ENCODE measurements around the gene DENND4A. TPM values are rescaled to one million over a fixed set of nuclear protein-coding genes. Genes with fewer than 3 reads are reported as not detected.

The DENND4A gene
- total and polyA plus RNA-seq, 2 of the 4 experiments (the other 2 are of a cell fraction) = 4.1 to 17.7 TPM

DNA sequence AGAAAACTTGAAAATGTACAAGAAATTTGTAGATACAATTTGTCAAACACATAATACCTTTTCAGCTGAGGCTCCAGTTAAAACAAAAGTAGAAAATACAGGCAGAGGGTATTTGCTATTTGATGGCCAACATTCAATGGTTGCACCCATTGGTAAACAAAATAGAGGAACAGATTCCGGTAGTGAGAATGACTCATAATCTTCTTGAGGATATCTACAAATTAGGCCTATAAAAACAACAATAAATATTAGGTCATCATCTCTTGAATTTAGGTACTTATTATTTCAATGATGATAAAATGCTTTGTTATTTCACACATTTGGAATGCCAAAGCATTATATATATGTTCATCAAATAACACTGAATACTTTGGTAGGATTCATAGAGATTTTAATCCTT is 53.4 kb downstream of the DENND4A start:
- Histone ChIP-seq H2BK20ac (ENCODE audit: low read depth, low read length) (no peak overlapping the region), H4K91ac (ENCODE audit: insufficient read depth, low read depth, low read length) (no peak overlapping the region), H3K27me3 (ENCODE audit: control insufficient read depth, insufficient read depth, low read length) (no peaks in the 10 kb centered on the region), H3K56ac (ENCODE audit: extremely low read depth, insufficient read depth, low read length) (no peak overlapping the region), H3K9me3 (ENCODE audit: control insufficient read depth, insufficient read depth, low read length) (no peaks in the 10 kb centered on the region), H3K79me1 (ENCODE audit: low read depth in 1 of 2, low read length in 2 of 2) (no peaks in the 10 kb centered on the region), H2BK5ac (ENCODE audit: low read depth, low read length, poor library complexity, severe bottlenecking) (no peak overlapping the region), H3K4me1 (ENCODE audit: control insufficient read depth, insufficient read depth, low read length) (no peaks in the 10 kb centered on the region), H2BK15ac (ENCODE audit: low read depth, low read length) (no peak overlapping the region), H3K18ac (ENCODE audit: low read depth, low read length) (no peak overlapping the region), H3K23ac (ENCODE audit: low read depth, low read length) (no peak overlapping the region), H4K20me1 (ENCODE audit: insufficient read depth, low read length) (no peaks in the 10 kb centered on the region), H3K4ac (ENCODE audit: low read depth, low read length) (no peak overlapping the region), H4K5ac (ENCODE audit: low read depth, low read length) (no peak overlapping the region), H3K14ac (replicated peaks; ENCODE audit: low read depth, low read length) (no peak overlapping the region), H2BK120ac (ENCODE audit: low read depth, low read length) (no peak overlapping the region), H2AFZ (replicated peaks; ENCODE audit: low read length, poor library complexity) (no peak overlapping the region), H2AK9ac (replicated peaks; ENCODE audit: low read depth, low read length, poor library complexity) (no peak overlapping the region), H2AK5ac (ENCODE audit: low read depth, low read length) (no peak overlapping the region), H3K27ac (ENCODE audit: insufficient read depth, low read length) (no peak overlapping the region), H3K4me3 (ENCODE audit: insufficient read depth, low read depth, low read length) (no peak overlapping the region), H4K8ac (ENCODE audit: low read depth in 2 of 2, low read length in 2 of 2) (no peak overlapping the region), H3K9ac (ENCODE audit: low read depth, low read length) (no peak overlapping the region), H3K4me2 (ENCODE audit: low read depth, low read length) (no peak overlapping the region), H3K9me1 (ENCODE audit: insufficient read depth, low read length) (0 out of 2 replicates have a peak, but pooled peaks cover 2% of the 10 kb centered on the region), H3K36me3 (ENCODE audit: control insufficient read depth, insufficient read depth, low read length) (peaks cover 8% of the 10 kb centered on the region)
- no CpG with 5 or more reads among the region's 1 CpG for WGBS, 2 experiments (ENCODE audit: extremely low coverage in 2 of 2, insufficient read length in 1 of 2)
- dilution Hi-C loops (cut with HindIII; ENCODE audit: low sequenced_read_pairs, unreplicated experiment) = no loop called here
- intact Hi-C loops (cut with micrococcal nuclease) = no loop called here
- no TSS peak for BruUV-seq (replicated peaks)
- POLR2A ChIA-PET (ENCODE audit: unreplicated experiment) = no interaction called here
- CTCF ChIA-PET = interaction anchor here (1.0 kb wide), 1 partner anchor 118 kb away, joined by 6 read pairs; no protein-coding TSS in a partner anchor
- ATAC-seq (ENCODE audit: low read depth) (no peak), DNase-seq (no peak)
- in situ Hi-C loops (cut with MboI; ENCODE audit: low sequenced_read_pairs) = no loop called here
- TF ChIP-seq MAFK (IDR thresholded peaks at IDR 0.05; ENCODE audit: low read depth, low read length) = no peak
- no peak for TF ChIP-seq MXI1 (IDR thresholded peaks at IDR 0.05; ENCODE audit: borderline replicate concordance, low read depth, low read length)
- no peak for TF ChIP-seq RCOR1 (IDR thresholded peaks at IDR 0.05; ENCODE audit: insufficient replicate concordance, low read length)
- TF ChIP-seq RFX5 (IDR thresholded peaks at IDR 0.05; ENCODE audit: low read depth, low read length) = no peak
- TF ChIP-seq CHD1 (IDR thresholded peaks at IDR 0.05; ENCODE audit: low read depth, low read length) = no peak
- TF ChIP-seq, protein P1, sequence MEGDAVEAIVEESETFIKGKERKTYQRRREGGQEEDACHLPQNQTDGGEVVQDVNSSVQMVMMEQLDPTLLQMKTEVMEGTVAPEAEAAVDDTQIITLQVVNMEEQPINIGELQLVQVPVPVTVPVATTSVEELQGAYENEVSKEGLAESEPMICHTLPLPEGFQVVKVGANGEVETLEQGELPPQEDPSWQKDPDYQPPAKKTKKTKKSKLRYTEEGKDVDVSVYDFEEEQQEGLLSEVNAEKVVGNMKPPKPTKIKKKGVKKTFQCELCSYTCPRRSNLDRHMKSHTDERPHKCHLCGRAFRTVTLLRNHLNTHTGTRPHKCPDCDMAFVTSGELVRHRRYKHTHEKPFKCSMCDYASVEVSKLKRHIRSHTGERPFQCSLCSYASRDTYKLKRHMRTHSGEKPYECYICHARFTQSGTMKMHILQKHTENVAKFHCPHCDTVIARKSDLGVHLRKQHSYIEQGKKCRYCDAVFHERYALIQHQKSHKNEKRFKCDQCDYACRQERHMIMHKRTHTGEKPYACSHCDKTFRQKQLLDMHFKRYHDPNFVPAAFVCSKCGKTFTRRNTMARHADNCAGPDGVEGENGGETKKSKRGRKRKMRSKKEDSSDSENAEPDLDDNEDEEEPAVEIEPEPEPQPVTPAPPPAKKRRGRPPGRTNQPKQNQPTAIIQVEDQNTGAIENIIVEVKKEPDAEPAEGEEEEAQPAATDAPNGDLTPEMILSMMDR (conservative IDR thresholded peaks at IDR 0.05; ENCODE audit: low read depth, low read length) = no peak
- no peak for TF ChIP-seq POLR2A (IDR thresholded peaks at IDR 0.05; ENCODE audit: low read depth, low read length)
- no peak for TF ChIP-seq SMC3 (IDR thresholded peaks at IDR 0.05; ENCODE audit: low read depth, low read length)
- TF ChIP-seq MAZ (IDR thresholded peaks at IDR 0.05; ENCODE audit: borderline replicate concordance, low read depth, low read length) = no peak
- TF ChIP-seq, protein P2, sequence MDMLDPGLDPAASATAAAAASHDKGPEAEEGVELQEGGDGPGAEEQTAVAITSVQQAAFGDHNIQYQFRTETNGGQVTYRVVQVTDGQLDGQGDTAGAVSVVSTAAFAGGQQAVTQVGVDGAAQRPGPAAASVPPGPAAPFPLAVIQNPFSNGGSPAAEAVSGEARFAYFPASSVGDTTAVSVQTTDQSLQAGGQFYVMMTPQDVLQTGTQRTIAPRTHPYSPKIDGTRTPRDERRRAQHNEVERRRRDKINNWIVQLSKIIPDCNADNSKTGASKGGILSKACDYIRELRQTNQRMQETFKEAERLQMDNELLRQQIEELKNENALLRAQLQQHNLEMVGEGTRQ (IDR thresholded peaks at IDR 0.05; ENCODE audit: low read depth, low read length) = no peak
- TF ChIP-seq FOS (IDR thresholded peaks at IDR 0.05; ENCODE audit: low read depth, low read length) = no peak
- no peak for TF ChIP-seq BHLHE40 (IDR thresholded peaks at IDR 0.05; ENCODE audit: low read depth, low read length)
- TF ChIP-seq, protein P3, sequence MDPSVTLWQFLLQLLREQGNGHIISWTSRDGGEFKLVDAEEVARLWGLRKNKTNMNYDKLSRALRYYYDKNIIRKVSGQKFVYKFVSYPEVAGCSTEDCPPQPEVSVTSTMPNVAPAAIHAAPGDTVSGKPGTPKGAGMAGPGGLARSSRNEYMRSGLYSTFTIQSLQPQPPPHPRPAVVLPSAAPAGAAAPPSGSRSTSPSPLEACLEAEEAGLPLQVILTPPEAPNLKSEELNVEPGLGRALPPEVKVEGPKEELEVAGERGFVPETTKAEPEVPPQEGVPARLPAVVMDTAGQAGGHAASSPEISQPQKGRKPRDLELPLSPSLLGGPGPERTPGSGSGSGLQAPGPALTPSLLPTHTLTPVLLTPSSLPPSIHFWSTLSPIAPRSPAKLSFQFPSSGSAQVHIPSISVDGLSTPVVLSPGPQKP (IDR thresholded peaks at IDR 0.05; ENCODE audit: borderline replicate concordance, low read depth, low read length) = no peak
- no peak for TF ChIP-seq NFE2L2 (IDR thresholded peaks at IDR 0.05; ENCODE audit: low read depth, low read length)
